ENCODE data around the gene ESRRA. TPM values are rescaled to one million over a fixed set of nuclear protein-coding genes. Genes with fewer than 3 reads are reported as not detected.

Gene ESRRA
- total RNA-seq, 2 donors from 2014 or later = 38.7 to 54.7 TPM

GRCh38 chr11:64284962-64285884, 20.1 kb upstream of the ESRRA start, which contains the start of gene GPR137:
GPR137 (plus strand) TSS chr11:64285848; CDS start chr11:64286525, 677 bp downstream.
- Histone ChIP-seq H3K9me3 (no peaks in the 10 kb centered on the region), H3K4me1 (replicated peaks) (peaks cover 7% of the 10 kb centered on the region), H3K4me3 (peak within 1 kb of the TSS; percentile 71 to 80), H3K36me3 (no peaks in the 10 kb centered on the region), H3K27ac (peak within 1 kb of the TSS; percentile 97 to 98), H3K27me3 (replicated peaks; ENCODE audit: insufficient read depth) (no peaks in the 10 kb centered on the region)
- WGBS = under 1% methylated on average over 54 of the region's 102 CpGs
- DNase-seq (ENCODE audit: low spot score) = peak; percentile 82
- intact Hi-C loops (cut with DNase I) = no loop called here
- TF ChIP-seq POLR2A (IDR thresholded peaks at IDR 0.05) (no peak), POLR2AphosphoS5 (IDR thresholded peaks at IDR 0.05) (peak; percentile 45), CTCF (IDR thresholded peaks at IDR 0.05) (peak in 2 of 4 experiments; percentile 27 to 29)

- intact Hi-C loops (cut with DNase I) = no loop called here
- H3K27ac ChIP-seq = peak overlapping the region; percentile 97 to 98
- DNase-seq (ENCODE audit: low spot score) = no peak
- peaks cover 7% of the 10 kb centered on the region for H3K4me1 ChIP-seq (replicated peaks)
- H3K36me3 ChIP-seq = no peaks in the 10 kb centered on the region
- H3K27me3 ChIP-seq (replicated peaks; ENCODE audit: insufficient read depth) = no peaks in the 10 kb centered on the region
- TF ChIP-seq POLR2AphosphoS5 (IDR thresholded peaks at IDR 0.05) = no peak
- no peak for TF ChIP-seq CTCF (IDR thresholded peaks at IDR 0.05)
- TF ChIP-seq POLR2A (IDR thresholded peaks at IDR 0.05) = no peak
- 23% methylated on average over 40 of the region's 40 CpGs for WGBS
- H3K9me3 ChIP-seq = no peaks in the 10 kb centered on the region
- peak overlapping the region; percentile 71 to 80 for H3K4me3 ChIP-seq
These were observed 19.2 kb upstream of the ESRRA start for GRCh38 chr11:64285885-64286800.

- Histone ChIP-seq H3K9me3 (no peaks in the 10 kb centered on the region), H3K36me3 (no peaks in the 10 kb centered on the region), H3K27me3 (replicated peaks; ENCODE audit: insufficient read depth) (no peaks in the 10 kb centered on the region), H3K4me3 (no peak overlapping the region), H3K4me1 (replicated peaks) (peaks cover 7% of the 10 kb centered on the region), H3K27ac (no peak overlapping the region)
- no peak for DNase-seq (ENCODE audit: low spot score)
- 83% methylated on average over 9 of the region's 9 CpGs for WGBS
- TF ChIP-seq CTCF (IDR thresholded peaks at IDR 0.05) = no peak
- TF ChIP-seq POLR2AphosphoS5 (IDR thresholded peaks at IDR 0.05) = no peak
- no peak for TF ChIP-seq POLR2A (IDR thresholded peaks at IDR 0.05)
- intact Hi-C loops (cut with DNase I) = no loop called here
These were observed 18.5 kb upstream of the ESRRA start for GRCh38 chr11:64286801-64287159.

GRCh38 chr11:64287676-64288352, 17.5 kb upstream of the ESRRA start:
- intact Hi-C loops (cut with DNase I) = no loop called here
- TF ChIP-seq POLR2A (IDR thresholded peaks at IDR 0.05) (no peak), POLR2AphosphoS5 (IDR thresholded peaks at IDR 0.05) (no peak), CTCF (IDR thresholded peaks at IDR 0.05) (no peak)
- H3K9me3 ChIP-seq = no peaks in the 10 kb centered on the region
- peaks cover 10% of the 10 kb centered on the region for H3K4me1 ChIP-seq (replicated peaks)
- H3K4me3 ChIP-seq = no peak overlapping the region
- no peaks in the 10 kb centered on the region for H3K36me3 ChIP-seq
- H3K27ac ChIP-seq = no peak overlapping the region
- H3K27me3 ChIP-seq (replicated peaks; ENCODE audit: insufficient read depth) = peaks cover 5% of the 10 kb centered on the region
- DNase-seq (ENCODE audit: low spot score) = no peak
- 94% methylated on average over 29 of the region's 33 CpGs for WGBS

Data from prostate gland (tissue), 2 donors.